Skeletal muscle satellite cell (primary cell): ENCODE measurements around the gene CBX5. TPM values are rescaled to one million over a fixed set of nuclear protein-coding genes. Genes with fewer than 3 reads are reported as not detected.
A peak's percentile ranks its signal among the peaks of the same experiment; 100 is the strongest.
"Not testable (repeated sequence)": the region's sequence is repeated elsewhere in the genome, so short reads cannot be mapped to it uniquely, and the experiment has no call there.

ENCODE experiments used
- H3K27me3 ChIP-seq: 2 replicates; pipeline ENCODE4 v1.7.0; 2013; ENCODE audit warnings: low read length; ENCODE audit not compliant: control insufficient read depth, insufficient read depth
- H3K36me3 ChIP-seq: 2 replicates; pipeline ENCODE4 v1.7.0; 2013; ENCODE audit warnings: mild to moderate bottlenecking, control low read depth, low read length; ENCODE audit not compliant: insufficient read depth
- H3K4me1 ChIP-seq: 2 replicates; pipeline ENCODE4 v1.7.0; 2013; ENCODE audit warnings: low read length; ENCODE audit not compliant: control insufficient read depth, insufficient read depth
- H3K4me2 ChIP-seq: 2 replicates; pipeline ENCODE4 v1.7.0; 2013; ENCODE audit warnings: mild to moderate bottlenecking, low read length
- H3K4me3 ChIP-seq: 2 replicates; pipeline ENCODE4 v1.7.0; 2013; ENCODE audit warnings: low read length
- H3K9ac ChIP-seq: 2 replicates; pipeline ENCODE4 v1.7.0; 2013; ENCODE audit warnings: mild to moderate bottlenecking, low read depth, low read length, moderate library complexity
- H3K9me3 ChIP-seq: replicated peaks from 2 replicates; pipeline ENCODE4 v1.7.0; 2013; ENCODE audit warnings: mild to moderate bottlenecking, control low read depth, low read length
- total RNA-seq: library from RNA; depleted of rRNA; stranded (reverse); fragments of >200 nt; gene quantifications from 2 replicates; pipeline ENCODE4 v1.2.3, GENCODE V29; 2012; rRNA removed

Gene CBX5
- 33.0 and 35.6 TPM in 2 replicates for total RNA-seq

DNA sequence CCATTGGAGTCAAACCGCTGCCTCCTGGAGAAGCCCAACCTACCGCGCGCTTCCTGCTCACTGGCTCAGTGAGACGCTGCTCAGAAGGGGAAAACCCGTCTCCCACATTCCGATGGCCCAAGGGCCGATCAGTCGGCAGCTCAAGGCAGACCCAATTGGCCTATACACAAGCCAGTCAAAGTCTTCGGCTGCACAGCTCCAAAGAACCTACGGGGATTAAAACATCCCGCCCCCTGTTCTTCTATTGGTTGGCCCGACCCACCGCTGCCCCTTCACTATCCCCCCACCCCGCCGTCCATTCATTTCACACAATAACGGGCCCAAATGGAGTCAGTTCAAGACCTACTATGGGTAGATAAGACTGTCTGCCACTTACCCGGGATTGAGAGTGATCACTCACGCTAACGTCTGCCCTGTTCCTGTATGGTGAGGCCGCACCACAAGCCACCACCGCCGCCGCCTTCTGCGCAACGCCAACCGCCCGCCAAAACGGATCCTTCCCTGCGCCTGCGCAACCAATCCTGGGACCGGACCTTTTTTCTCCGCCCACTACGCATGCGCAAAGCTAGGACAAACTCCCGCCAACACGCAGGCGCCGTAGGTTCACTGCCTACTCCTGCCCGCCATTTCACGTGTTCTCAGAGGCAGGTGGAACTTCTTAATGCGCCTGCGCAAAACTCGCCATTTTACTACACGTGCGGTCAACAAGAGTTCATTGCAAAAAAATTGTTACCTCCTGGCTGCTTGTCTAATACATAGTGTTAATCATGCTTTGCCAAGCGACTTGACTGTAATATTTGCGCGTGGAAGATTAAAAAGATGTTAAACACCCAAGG lies at the start of gene CBX5:
Gene CBX5 (minus strand): TSS at position 491 of the 836 bp plus-strand sequence. CDS start 22,472 bp downstream, outside the sequence.
- no peaks in the 10 kb centered on the region for H3K9me3 ChIP-seq
- peak within 1 kb of the TSS; percentile 92 for H3K4me3 ChIP-seq
- peaks cover 37% of the 10 kb centered on the region for H3K36me3 ChIP-seq
- peak within 1 kb of the TSS; percentile 91 for H3K4me2 ChIP-seq
- no peaks in the 10 kb centered on the region for H3K27me3 ChIP-seq
- H3K4me1 ChIP-seq, result peaks cover 30% of the 10 kb centered on the region
- peak within 1 kb of the TSS; percentile 98 for H3K9ac ChIP-seq

DNA sequence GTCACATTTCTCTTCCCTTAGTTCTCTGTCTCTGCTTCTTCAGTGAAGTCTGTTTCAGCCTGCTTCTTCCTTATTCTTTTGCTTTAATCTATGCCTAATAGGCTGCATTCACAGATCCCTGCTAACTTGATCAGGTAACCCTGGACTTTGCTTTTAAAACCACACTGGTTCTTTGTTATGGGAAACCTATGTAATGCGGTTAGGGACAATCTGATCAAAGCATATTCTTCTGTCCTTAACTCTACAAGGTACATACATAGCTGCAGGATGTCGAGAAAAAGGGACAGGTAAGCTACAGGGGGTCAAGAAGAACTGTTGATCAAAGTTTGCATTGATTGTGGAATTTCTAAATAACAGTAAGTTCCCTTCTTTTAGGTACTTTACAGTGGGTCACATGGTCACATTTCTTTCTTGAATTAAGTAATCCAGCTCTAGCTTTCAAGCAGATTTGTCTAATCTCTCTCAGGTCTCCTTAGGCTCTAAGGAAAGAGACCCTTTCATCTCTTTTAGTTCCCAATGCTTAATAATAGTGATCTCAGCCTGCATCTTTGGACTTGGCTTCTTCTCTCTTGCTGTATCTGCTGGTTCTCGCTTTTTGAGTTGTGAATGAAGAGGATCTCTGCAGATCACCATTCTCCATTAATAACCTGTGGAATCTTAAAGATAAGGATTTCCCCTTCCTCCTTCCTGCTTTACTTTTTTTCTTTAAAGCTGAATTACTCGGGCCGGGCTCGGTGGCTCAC lies 48.8 kb upstream of the CBX5 start:
- H3K27me3 ChIP-seq, result no peaks in the 10 kb centered on the region
- H3K4me2 ChIP-seq, result peak overlapping the region; percentile 42
- H3K36me3 ChIP-seq, result peaks cover 4% of the 10 kb centered on the region
- H3K9me3 ChIP-seq, result no peaks in the 10 kb centered on the region
- peaks cover 45% of the 10 kb centered on the region for H3K4me1 ChIP-seq
- peak overlapping the region; percentile 5 for H3K9ac ChIP-seq
- no peak overlapping the region for H3K4me3 ChIP-seq

DNA sequence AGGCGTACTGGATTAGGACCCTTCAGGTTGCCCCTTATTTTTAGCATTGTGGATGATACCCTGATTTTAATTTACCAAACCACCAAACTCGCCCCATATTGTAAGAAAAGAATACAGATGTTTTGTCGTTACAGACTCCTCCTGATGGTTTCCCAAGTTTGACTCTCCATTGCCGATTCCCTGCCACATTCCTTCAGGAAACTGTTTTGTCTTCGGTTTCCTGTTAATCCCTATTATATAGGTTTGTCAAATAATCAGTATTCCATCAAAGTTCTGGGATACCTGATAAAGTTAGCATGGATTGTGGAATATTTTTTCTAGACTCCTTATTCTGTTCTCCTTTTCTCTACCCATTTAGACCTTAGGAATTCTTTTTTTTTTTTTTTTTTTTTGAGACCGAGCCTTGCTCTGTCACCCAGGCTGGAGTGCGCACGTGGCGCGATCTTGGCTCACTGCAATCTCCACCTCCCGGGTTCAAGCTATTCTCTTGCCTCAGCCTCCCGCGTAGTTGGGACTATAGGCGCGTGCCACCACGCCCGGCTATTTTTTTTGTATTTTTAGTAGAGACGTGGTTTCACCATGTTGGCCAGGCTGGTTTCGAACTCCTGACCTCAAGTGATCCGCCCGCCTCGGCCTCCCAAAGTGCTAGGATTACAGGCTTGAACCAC lies 45.7 kb upstream of the CBX5 start:
- H3K4me1 ChIP-seq, result peaks cover 39% of the 10 kb centered on the region
- H3K4me3 ChIP-seq, result peak overlapping the region; percentile 78
- H3K4me2 ChIP-seq, result peak overlapping the region; percentile 81

DNA sequence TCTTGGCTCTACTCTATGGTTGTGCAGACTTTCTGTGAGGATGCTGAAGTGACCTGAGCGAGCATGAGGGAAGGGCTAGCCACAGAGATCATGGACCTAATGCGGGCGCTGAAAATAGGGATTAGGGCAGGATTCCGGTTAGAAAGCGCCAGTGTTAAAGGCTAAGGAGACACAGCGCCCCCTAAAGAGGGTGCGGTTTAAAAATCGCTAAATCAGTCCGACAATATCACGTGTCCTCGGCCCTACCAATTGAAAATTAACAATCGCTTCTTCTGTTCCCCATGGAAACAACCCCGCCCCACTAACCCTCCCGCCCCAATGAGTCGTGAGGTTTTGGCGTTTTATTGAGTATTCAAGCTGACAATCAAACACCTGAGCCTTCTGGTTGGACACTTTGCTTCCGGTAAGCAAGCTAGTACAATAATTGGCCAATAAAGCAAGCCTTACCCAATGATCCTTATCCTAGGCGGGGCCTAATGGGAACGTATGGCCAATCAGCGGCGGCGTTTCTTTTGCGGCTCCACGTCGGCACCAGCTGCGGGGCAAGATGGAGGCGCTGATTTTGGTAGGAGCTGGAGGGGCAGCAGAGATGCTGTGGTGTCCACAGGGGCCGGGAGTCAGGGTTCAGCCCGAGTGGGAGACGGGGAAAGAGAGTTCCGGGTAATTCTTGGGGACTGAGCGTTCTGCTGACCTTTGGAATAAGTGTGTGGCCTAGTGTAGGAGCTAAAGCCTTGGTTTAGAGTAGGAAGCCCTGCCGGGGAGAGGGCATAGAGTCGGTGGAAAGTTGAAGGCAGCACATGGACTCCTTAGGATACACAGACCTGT lies 44.9 kb upstream of the CBX5 start, which contains the start of gene COPZ1:
Gene COPZ1 (plus strand): TSS at position 515 of the 825 bp plus-strand sequence. CDS start 33 bp downstream, at position 548.
- H3K27me3 ChIP-seq, result no peaks in the 10 kb centered on the region
- peak within 1 kb of the TSS; percentile 78 for H3K4me3 ChIP-seq
- H3K36me3 ChIP-seq, result peaks cover 4% of the 10 kb centered on the region
- H3K4me2 ChIP-seq, result peak within 1 kb of the TSS; percentile 81
- H3K9me3 ChIP-seq, result no peaks in the 10 kb centered on the region
- H3K9ac ChIP-seq, result peak within 1 kb of the TSS; percentile 92
- peaks cover 31% of the 10 kb centered on the region for H3K4me1 ChIP-seq

More for the DNA sequence above, 45.7 kb upstream of the CBX5 start:
- H3K36me3 ChIP-seq, H3K9me3 ChIP-seq, H3K27me3 ChIP-seq: not testable (repeated sequence)
- peak overlapping the region; percentile 92 for H3K9ac ChIP-seq

DNA sequence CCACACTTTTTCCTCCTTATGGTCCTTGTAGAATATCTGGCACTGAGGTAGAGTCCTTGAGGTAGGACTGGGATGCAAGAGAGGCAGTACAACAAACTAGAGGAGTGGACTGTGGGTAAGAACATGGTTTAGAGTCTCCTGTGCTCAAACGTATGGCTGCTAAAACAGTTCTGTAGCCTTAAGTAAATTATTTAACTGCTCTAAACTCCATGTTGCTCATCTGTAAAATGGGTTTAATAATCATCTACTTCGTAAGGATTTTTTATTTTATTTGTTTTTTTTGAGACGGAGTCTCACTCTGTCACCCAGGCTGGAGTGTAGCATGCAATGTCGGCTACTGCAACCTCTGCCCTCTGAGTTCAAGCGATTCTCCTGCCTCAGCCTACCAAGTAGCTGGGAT lies 41.4 kb upstream of the CBX5 start:
- no peaks in the 10 kb centered on the region for H3K9me3 ChIP-seq
- H3K9ac ChIP-seq, result no peak overlapping the region
- no peak overlapping the region for H3K4me3 ChIP-seq
- H3K27me3 ChIP-seq, result no peaks in the 10 kb centered on the region
- no peak overlapping the region for H3K4me2 ChIP-seq
- peaks cover 5% of the 10 kb centered on the region for H3K4me1 ChIP-seq
- no peaks in the 10 kb centered on the region for H3K36me3 ChIP-seq

DNA sequence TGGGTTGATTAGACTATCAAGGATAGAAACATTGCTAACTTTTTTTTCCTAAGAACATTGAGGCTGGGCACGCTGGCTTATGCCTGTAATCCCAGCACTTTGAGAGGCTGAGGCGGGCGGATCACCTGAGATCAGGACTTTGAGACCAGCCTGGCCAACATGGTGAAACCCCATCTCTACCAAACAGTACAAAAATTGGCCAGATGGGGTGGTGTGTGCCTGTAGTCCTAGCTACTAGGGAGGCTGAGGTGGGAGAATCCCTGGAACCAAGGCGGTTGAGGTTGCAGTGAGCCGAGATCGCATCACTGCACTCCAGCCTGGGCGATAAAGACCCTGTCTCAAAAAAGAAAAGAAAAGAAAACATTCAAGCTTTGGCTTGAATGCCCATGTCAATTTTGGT lies 32.4 kb upstream of the CBX5 start:
- H3K4me1 ChIP-seq, H3K4me3 ChIP-seq, H3K9me3 ChIP-seq, H3K36me3 ChIP-seq, H3K9ac ChIP-seq, H3K4me2 ChIP-seq: not testable (repeated sequence)
- peaks cover 11% of the 10 kb centered on the region for H3K27me3 ChIP-seq

DNA sequence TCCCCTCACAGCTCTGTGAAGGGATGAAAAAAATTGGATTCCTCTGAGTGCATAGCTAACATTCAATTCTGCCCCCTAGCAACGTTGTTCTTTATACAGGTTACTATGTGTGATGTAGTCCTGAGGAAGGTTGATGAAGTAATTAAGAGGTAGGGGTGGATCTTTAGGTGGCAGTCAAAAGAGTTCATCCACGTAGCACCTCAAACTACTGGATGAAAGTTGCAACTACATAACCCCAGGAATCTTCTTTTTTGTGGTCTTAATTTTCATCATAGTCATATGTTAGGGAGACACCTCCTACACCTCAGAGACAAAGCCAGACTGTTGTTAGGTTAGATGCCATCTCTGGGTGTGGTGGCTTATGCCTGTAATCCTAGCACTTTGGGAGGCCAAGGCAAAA lies 31.1 kb upstream of the CBX5 start:
- H3K9me3 ChIP-seq, result no peaks in the 10 kb centered on the region

DNA sequence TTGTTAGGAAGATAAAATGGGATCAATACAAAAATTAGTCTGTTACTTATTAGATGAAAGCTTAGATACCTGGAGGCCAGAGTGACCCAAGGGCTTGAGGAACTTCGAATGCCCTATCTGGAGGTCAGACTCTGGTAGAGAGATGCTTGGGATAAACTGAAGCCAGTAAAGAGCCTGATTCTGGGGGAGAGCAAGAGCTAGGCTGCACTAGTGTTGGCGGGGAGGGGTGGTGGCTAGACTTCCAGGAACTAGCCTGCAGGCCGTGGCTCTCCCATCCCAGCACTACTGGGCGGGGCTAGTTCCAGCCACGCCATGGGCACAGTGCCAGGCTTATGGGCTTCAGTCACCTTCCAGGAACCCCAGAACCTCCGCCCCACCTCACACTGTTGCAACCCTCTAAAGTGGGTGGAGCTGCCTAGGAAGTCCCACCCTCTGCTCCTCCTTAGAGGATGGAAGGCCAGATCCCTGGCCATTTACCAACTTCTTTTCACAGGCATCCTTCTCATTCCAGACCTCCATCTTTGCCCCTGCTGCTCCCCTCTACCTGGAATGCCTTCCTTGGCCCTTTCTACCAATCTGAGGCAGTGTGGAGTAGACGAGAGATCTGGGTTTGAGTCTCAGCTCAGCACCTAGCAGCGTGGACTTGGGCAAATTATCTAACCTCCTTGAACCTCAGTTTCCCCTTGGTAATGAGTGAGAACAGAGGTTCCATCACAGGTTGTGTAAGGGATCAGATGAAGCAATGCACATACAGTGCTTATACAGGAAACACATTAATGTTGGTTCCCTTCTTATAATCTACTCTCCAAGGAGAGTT lies 27.2 kb upstream of the CBX5 start:
- H3K9ac ChIP-seq, result no peak overlapping the region
- H3K27me3 ChIP-seq, result peaks cover 40% of the 10 kb centered on the region
- no peak overlapping the region for H3K4me2 ChIP-seq
- H3K36me3 ChIP-seq, result no peaks in the 10 kb centered on the region
- no peak overlapping the region for H3K4me3 ChIP-seq
- peaks cover 3% of the 10 kb centered on the region for H3K4me1 ChIP-seq
- H3K9me3 ChIP-seq, result no peaks in the 10 kb centered on the region

More for the DNA sequence above, 31.1 kb upstream of the CBX5 start:
- Histone ChIP-seq H3K4me3 (no peak overlapping the region), H3K36me3 (no peaks in the 10 kb centered on the region), H3K4me2 (no peak overlapping the region), H3K9ac (no peak overlapping the region), H3K4me1 (no peaks in the 10 kb centered on the region), H3K27me3 (peaks cover 18% of the 10 kb centered on the region)

DNA sequence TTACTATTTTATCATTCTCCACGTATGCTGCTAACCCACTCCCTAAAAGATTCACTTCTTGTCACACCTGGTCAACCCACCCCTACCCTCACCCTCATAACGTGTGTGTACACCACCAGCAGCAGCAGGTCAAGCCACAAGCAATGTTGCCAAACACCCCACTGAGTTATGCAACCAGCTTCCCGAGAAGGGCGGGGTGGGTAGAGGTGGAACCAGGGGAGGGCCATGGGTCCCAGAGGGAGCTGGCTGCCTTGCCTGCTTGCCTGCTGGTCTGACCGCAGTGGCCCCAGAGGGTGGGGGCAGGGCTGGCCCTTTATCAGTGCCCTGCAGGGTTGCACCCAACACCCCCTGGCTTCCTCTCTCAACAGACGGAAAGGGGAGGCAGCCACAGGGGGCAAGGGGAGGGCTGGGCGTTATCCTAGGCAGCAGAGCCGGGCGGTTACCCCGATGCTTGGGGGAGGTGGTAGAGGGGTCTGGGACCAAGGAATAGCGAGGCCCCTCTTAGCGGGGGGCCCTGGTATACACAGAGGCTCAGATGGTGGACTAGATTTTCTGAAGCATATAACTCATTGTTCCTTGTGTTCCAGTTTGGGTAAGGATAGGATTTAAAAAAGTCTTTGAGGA lies 24.4 kb upstream of the CBX5 start:
- no peaks in the 10 kb centered on the region for H3K36me3 ChIP-seq
- no peak overlapping the region for H3K4me2 ChIP-seq
- H3K4me1 ChIP-seq, result peaks cover 17% of the 10 kb centered on the region
- peaks cover 62% of the 10 kb centered on the region for H3K27me3 ChIP-seq
- H3K9me3 ChIP-seq, result no peaks in the 10 kb centered on the region
- no peak overlapping the region for H3K4me3 ChIP-seq
- H3K9ac ChIP-seq, result no peak overlapping the region

DNA sequence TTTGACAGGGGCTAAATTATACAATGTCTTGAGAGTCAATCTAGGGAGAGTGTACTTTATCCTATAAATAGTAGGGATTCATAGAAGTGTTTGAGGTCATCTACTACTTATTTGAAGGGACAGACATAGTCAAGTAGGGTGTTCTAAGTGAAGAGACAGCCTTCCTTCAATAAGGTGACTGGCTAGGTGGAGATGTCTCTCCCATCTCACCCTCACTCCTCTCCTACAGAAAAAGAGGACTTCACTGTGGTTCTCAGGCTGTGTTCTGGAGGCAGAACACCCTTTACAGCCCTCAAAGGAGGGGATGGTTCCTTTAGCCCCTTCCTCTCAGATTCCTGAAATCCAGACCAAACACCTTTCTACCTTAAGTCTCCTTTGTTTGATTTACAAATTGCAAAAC lies 23.7 kb upstream of the CBX5 start:
- Histone ChIP-seq H3K27me3 (peaks cover 66% of the 10 kb centered on the region), H3K4me1 (peaks cover 17% of the 10 kb centered on the region), H3K4me2 (no peak overlapping the region), H3K36me3 (no peaks in the 10 kb centered on the region), H3K9me3 (no peaks in the 10 kb centered on the region), H3K4me3 (no peak overlapping the region), H3K9ac (no peak overlapping the region)
